OCI-LY7 (cell line): ENCODE results near the gene FAM204A. TPM values are rescaled to one million over a fixed set of nuclear protein-coding genes. Genes with fewer than 3 reads are reported as not detected.

Source experiments
- BruUV-seq: library from RNA; stranded (reverse); fragments of 400-500 nt; replicated peaks from 2 replicates; lab custom pipeline; 2021; lab: Mats Ljungman, UMichigan
- CTCF ChIA-PET: fragments of 300-600 bp; sonication (Branson Sonifier 250); formaldehyde crosslinking; loops from one replicate; lab custom pipeline; 2022; ENCODE audit warnings: antibody characterized with exemption; ENCODE audit not compliant: unreplicated experiment; lab: Charles Lee
- POLR2A ChIA-PET: fragments of 300-600 bp; sonication (Branson Sonifier 250); formaldehyde crosslinking; loops from one replicate; lab custom pipeline; 2022; ENCODE audit warnings: antibody characterized with exemption; lab: Charles Lee
- DNase-seq: peaks from one replicate; pipeline ENCODE4 v3.0.0-alpha.2; 2015; ENCODE audit warnings: low spot score
- H2AFZ ChIP-seq: fragments of 200-600 bp; sonication (generic), shearing (Covaris generic); 2 replicates; pipeline ENCODE4 v1.6.1; 2014; ENCODE audit warnings: mild to moderate bottlenecking, antibody characterized with exemption, low read length, moderate library complexity
- H3K27ac ChIP-seq: fragments of 200-600 bp; sonication (generic); 2 replicates; pipeline ENCODE4 v1.5.1; 2014; ENCODE audit warnings: mixed run types, low read depth, mild to moderate bottlenecking, moderate library complexity, low read length, inconsistent platforms; ENCODE audit not compliant: poor library complexity, severe bottlenecking
- H3K36me3 ChIP-seq: fragments of 200-600 bp; sonication (generic); 2 replicates; pipeline ENCODE4 v1.6.1; 2014; ENCODE audit warnings: mild to moderate bottlenecking, antibody characterized with exemption, low read length, moderate library complexity, mixed read lengths; ENCODE audit not compliant: insufficient read depth
- H3K4me1 ChIP-seq: fragments of 200-600 bp; sonication (generic); 2 replicates; pipeline ENCODE4 v1.5.1; 2014; ENCODE audit warnings: mild to moderate bottlenecking, low read length; ENCODE audit not compliant: insufficient read depth, poor library complexity, severe bottlenecking
- H3K4me2 ChIP-seq: fragments of 200-600 bp; sonication (generic); 2 replicates; pipeline ENCODE4 v1.6.1; 2014; ENCODE audit warnings: mild to moderate bottlenecking, low read length
- H3K4me3 ChIP-seq: fragments of 200-600 bp; sonication (generic); 2 replicates; pipeline ENCODE4 v1.5.1; 2014; ENCODE audit warnings: mild to moderate bottlenecking, low read depth, low read length; ENCODE audit not compliant: poor library complexity, severe bottlenecking
- H3K79me2 ChIP-seq: fragments of 200-600 bp; sonication (generic); 2 replicates; pipeline ENCODE4 v1.6.1; 2016; ENCODE audit warnings: low read depth, mild to moderate bottlenecking, low read length, moderate library complexity, mixed read lengths; ENCODE audit not compliant: insufficient read depth
- H3K9me2 ChIP-seq: fragments of 200-600 bp; sonication (generic); 2 replicates; pipeline ENCODE4 v1.6.1; 2016; ENCODE audit warnings: mild to moderate bottlenecking, low read length, mixed read lengths; ENCODE audit not compliant: insufficient read depth
- H3K9me3 ChIP-seq: fragments of 200-600 bp; sonication (generic); 2 replicates; pipeline ENCODE4 v1.6.1; 2014; ENCODE audit warnings: mild to moderate bottlenecking, mixed run types, low read length, mixed read lengths
- H4K20me1 ChIP-seq: fragments of 200-600 bp; sonication (generic); 2 replicates; pipeline ENCODE4 v1.6.1; 2014; ENCODE audit warnings: mild to moderate bottlenecking, antibody characterized with exemption, low read length, moderate library complexity, mixed read lengths; ENCODE audit not compliant: insufficient read depth
- CTCF ChIP-seq: fragments of 200-600 bp; sonication (generic); conservative IDR thresholded peaks from 2 replicates; pipeline ENCODE4 v1.5.1; 2014; ENCODE audit warnings: mild to moderate bottlenecking, antibody characterized with exemption, low read length, moderate library complexity, mixed read lengths
- EZH2phosphoT487 ChIP-seq: fragments of 200-600 bp; sonication (generic); IDR thresholded peaks from 2 replicates; pipeline ENCODE4 v1.6.1; 2018; ENCODE audit warnings: low read depth, borderline replicate concordance, mild to moderate bottlenecking, mixed run types, antibody characterized with exemption, low read length, moderate library complexity, mixed read lengths
- intact Hi-C: fragments of 100-400 bp; cut with micrococcal nuclease; formaldehyde crosslinking; loops from one replicate; pipeline ENCODE4 v1.10.0; 2022; ENCODE audit not compliant: unreplicated experiment
- total RNA-seq, 2 experiments: library from RNA; depleted of rRNA in 1 of 2; stranded (reverse); fragments of >200 nt in 1 of 2; shearing (Covaris generic) in 1 of 2; gene quantifications; 2 replicates each; pipeline ENCODE4 v1.2.3, GENCODE V29; 2014 to 2022

The FAM204A gene
- total RNA-seq, 2 experiments from 2014 or later, result 32.4 to 44.9 TPM

- Histone ChIP-seq H3K4me3 (no peak overlapping the region), H3K4me1 (peaks cover 4% of the 10 kb centered on the region), H2AFZ (no peak overlapping the region), H3K36me3 (peaks cover 78% of the 10 kb centered on the region), H3K9me3 (no peaks in the 10 kb centered on the region), H3K79me2 (no peaks in the 10 kb centered on the region), H3K4me2 (no peak overlapping the region), H3K9me2 (no peaks in the 10 kb centered on the region), H3K27ac (no peak overlapping the region), H4K20me1 (no peaks in the 10 kb centered on the region)
- no TSS peak for BruUV-seq
- intact Hi-C loops, result no loop called here
- CTCF ChIA-PET, result no interaction called here
- TF ChIP-seq EZH2phosphoT487 (no peak), CTCF (no peak)
- no peak for DNase-seq
- POLR2A ChIA-PET, result interaction anchor here (0.9 to 2.1 kb wide), 2 partner anchors 12 to 13 kb away, joined by 4 to 6 read pairs; no protein-coding TSS in a partner anchor
Observed at GRCh38 chr10:118332236-118332635, 9.9 kb downstream of the FAM204A start.

- Histone ChIP-seq H3K36me3 (peaks cover 83% of the 10 kb centered on the region), H4K20me1 (no peaks in the 10 kb centered on the region), H3K4me1 (peaks cover 4% of the 10 kb centered on the region), H3K9me2 (no peaks in the 10 kb centered on the region), H3K9me3 (no peaks in the 10 kb centered on the region), H3K4me3 (no peak overlapping the region), H3K4me2 (no peak overlapping the region), H2AFZ (no peak overlapping the region), H3K27ac (no peak overlapping the region), H3K79me2 (no peaks in the 10 kb centered on the region)
- POLR2A ChIA-PET, result no interaction called here
- DNase-seq, result no peak
- BruUV-seq, result no TSS peak
- intact Hi-C loops, result no loop called here
- TF ChIP-seq EZH2phosphoT487, result no peak
- TF ChIP-seq CTCF, result no peak
- CTCF ChIA-PET, result no interaction called here
Observed at GRCh38 chr10:118330295-118331076, 11.6 kb downstream of the FAM204A start.

- no peak overlapping the region for H3K4me2 ChIP-seq
- no peak for DNase-seq
- no peaks in the 10 kb centered on the region for H3K9me3 ChIP-seq
Observed at GRCh38 chr10:118324140-118324539, 18.0 kb downstream of the FAM204A start.

More at GRCh38 chr10:118324140-118324539, 18.0 kb downstream of the FAM204A start:
- ChIA-PET CTCF (no interaction called here), POLR2A (interaction anchor here (0.7 to 1.0 kb wide), 2 partner anchors 19 to 119 kb away, joined by 3 to 5 read pairs; no protein-coding TSS in a partner anchor)
- no peak overlapping the region for H3K4me3 ChIP-seq
- peaks cover 85% of the 10 kb centered on the region for H3K36me3 ChIP-seq
- no peaks in the 10 kb centered on the region for H3K4me1 ChIP-seq
- H3K79me2 ChIP-seq, result no peaks in the 10 kb centered on the region
- no peak overlapping the region for H2AFZ ChIP-seq
- no TSS peak for BruUV-seq
- intact Hi-C loops, result no loop called here
- no peak for TF ChIP-seq EZH2phosphoT487
- no peak for TF ChIP-seq CTCF
- no peak overlapping the region for H3K27ac ChIP-seq
- H4K20me1 ChIP-seq, result no peaks in the 10 kb centered on the region
- H3K9me2 ChIP-seq, result no peaks in the 10 kb centered on the region
